Ecto neural progenitor cell (in vitro differentiated cells): ENCODE measurements around the gene GALNT1.

Experiments
- DNase-seq: peaks from one replicate; pipeline ENCODE4 v3.0.0-alpha.2; 2018; ENCODE audit warnings: low spot score

Gene GALNT1

DNA sequence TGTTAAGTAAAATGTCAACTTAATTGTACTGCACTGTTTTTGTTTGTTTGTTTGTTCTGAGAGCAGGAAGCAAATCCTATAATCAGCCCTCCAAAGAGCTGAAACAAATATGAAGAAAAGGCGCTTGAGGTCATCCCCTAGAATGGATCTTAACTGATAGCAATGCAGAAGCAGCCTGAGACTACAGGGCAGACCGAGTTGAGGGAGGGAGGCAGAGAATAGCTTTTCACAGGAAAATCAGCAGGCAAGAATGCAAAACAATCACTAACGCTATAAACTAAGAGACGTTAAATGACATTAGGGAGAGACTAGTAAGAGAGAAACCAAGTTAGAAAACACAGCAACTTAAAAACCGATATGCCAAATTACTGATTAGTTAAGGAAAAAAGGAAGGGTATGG is 37.2 kb downstream of the GALNT1 start:
- DNase-seq, result no peak

DNA sequence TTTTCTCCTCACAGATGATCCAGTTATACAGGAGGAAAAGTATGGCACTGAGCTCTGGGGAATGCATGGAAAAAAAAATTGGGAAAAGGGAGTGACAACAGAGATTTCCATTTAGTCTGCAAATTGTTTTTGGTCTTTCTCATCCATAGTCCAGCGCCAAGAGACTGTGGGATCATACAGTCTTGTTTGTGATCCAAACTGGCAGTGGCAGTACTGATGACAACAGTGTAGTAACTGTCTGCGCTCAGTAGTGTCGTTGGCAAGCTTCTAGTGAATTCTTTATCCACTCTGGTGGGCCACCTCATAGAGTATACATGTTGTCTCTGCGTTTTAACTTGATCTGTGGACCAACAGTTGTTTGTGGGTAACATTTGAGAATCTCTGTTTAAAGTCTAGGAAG is 37.9 kb downstream of the GALNT1 start:
- no peak for DNase-seq

DNA sequence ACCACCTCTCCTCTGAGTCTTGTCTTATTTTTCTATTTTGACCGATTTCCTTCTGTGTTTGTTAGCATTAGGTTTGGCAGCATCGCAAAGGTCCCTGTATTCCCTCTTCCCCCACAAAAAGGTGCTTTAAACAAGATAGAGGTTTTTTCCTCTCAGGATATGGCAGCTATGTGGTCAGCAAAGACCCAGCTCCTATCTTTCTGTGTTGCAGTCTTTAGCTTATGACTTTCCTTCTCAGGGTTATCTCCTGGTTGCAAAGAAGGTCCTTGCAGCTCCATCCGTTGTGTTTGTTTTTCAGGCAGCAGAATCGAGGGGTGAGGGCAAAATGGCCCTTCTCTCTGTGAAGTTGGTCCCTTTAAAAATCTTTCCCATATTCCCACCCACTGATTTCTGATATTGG is 38.4 kb downstream of the GALNT1 start:
- DNase-seq, result no peak

DNA sequence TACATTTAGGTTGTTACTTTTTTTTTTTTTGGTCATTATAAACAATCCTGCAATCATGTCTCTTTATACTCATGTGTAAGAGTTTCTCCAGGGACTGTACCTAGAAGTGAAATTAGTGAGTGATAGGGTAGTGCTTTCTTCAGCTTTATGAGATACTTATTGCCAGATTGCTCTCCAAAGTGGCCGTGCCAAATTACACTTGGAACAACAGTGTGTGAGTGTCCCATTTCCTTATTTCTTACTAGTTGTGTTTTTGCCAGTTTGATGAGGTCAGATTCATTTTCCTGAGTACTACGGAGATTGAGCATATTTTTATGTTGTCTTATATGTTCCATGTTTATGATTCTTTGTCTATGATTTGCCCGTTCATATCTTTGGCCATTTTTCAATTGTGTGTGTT is 39.2 kb downstream of the GALNT1 start:
- DNase-seq, result no peak

DNA sequence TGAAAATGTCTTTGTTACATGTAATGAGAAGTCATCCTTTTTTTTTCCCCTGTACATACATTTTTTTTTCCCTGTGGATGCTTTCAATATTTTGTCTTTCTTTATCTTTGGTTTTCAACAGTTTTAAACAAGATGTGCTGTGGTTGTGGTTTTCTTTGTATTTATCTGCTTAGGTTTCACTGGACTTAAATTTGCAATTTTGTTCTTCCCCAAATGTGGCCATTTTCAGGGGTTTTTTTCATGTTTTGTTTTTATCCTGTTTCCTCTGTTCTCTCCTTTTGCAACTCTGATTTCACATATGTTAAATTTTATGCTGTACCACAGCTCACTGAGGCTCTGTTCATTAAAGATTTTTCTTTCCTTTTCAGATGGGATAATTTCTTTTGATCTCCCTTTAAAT is 41.7 kb downstream of the GALNT1 start:
- DNase-seq, result no peak

DNA sequence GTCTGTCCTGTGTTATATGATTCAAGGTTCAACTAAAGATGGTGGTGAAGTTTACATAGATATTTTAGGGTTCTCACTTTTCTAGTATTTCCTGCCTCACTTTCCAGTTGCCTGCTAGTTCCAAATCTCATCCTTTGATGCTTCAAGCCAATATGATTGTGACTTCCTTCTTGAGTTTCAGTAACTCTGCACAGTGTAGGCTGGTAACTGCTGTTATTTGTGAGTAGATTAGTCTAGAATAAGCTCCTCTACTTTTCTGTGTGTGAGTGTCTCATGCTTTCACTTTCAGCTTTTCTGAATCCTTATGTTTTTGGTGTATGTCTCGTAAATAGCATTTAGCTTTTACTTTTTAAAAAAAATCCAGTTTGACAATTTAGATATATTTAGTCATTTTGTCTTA is 42.6 kb downstream of the GALNT1 start:
- no peak for DNase-seq

DNA sequence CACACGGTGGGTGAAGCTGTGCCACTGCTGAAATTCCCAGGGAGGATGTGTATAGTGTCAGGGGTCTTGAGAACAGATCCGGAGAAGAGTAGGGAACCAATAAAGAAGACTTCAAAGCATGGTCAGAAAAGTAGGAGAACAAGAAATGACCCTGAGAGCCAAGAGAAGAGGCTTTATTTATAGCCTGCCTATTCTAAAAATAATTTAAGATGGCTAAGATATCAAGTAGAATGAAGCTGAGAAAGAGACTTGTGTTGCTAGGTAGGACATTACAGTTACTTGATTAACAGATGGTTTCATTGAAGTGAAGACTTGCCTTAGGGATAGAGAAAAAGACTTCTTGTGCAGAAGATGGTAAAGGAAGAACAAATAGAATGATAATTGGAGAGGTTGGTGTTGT is 43.7 kb downstream of the GALNT1 start:
- DNase-seq, result no peak

DNA sequence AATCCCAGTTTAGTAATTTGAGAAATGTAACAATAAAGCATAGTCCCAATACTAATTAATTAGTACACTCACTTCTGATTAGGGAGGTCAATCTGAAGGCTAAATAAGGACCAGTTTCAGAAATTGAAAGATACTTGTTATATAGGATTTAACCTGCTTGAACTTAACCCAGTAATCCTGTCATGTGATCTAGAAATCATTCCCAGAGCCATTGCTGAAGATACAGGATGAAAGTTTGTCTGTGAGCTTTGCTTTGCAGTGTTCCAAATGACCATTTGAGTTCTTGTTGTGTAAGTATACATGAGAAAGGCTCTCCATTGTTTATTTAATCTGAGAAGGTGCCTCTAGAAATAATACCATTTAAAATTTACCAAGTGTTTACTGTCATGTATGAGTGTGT is 52.2 kb downstream of the GALNT1 start:
- DNase-seq, result no peak

DNA sequence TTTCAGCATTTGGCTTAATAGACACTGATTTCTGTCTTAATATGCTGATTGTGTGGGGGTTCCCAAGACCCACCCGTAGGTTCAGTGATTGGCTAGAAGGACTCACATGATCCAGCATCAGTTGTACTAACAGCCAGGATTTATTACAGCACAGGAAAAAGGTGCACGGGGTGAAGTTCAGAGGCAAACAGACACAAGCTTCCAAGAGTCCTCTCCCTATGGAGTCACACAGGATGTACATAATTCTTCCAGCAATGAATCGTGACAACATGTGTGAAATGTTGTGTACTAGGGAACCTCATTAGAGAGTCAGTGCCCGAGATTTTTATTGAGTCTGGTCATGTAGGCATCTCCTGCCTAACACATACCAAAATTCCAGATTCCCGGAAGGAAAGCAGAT is 52.8 kb downstream of the GALNT1 start:
- no peak for DNase-seq

DNA sequence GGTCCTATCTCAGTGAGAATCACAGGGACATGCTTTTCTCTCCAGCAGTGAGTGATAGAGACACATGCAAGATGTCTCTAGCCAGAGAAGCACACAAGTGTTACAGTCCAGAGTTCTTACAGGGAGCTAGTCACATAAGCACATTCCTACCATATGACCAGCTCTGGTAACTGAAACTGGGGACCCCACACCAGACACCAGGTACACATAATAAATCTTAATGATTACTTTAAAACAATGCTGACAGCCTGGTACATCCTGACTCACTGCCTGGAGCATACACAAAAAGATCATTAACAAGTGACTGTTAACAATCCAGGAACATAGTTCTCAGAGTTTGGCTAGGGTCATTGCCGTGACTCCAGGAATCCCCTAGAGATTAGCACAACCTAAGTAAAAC is 53.6 kb downstream of the GALNT1 start:
- no peak for DNase-seq

DNA sequence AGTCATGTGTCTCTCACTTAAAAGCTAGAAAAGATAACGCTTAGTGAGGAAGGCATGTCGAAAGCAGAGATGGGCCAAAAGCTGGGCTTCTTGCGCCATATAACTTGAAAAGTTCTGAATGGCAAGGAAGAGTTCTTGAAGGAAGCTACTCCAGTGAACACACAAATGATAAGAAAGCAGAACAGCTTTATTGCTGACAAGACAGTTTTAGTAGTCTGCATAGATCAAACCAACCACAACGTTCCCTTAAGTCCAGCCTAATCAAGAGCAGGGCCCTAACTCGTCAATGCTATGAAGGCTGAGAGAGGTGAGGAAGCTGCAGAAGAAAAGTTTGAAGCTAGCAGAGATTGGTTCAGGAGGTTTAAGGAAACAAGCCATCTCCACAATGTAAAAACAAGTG is 55.7 kb downstream of the GALNT1 start:
- no peak for DNase-seq

DNA sequence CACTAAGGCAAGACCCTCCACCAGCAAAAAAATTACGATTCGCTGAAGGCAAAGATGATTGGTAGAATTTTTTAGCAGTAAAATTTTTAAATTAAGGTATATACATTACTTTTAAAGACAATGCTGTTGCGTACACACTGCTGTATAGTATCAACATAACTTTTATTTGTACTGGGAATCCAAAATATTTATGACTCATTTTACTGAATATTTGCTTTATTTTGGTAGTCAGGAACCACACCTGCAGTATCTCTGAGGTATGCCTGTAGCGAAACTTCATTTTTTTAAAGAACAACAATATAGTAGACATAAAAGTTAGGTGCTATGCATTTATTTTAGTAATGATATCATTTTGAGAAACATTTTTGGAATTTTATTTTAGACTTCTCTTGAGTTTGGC is 57.8 kb downstream of the GALNT1 start:
- DNase-seq, result no peak

DNA sequence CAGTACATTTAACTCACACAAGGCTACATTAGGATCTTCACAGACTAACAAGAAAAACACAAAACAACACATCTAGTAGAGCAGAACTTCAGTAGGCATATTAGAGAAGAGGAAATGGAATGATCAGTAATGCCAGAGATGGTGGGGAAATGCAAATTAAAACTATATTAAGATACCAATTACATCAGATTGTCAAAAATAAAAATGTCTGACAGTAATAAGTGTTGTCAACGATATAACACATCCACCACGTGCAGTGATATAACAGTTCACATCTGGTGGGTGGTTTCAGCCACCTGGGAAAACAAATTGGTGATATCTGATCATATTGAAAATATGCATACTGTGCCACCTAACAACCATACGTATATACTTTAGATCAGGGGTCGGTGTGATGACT is 59.9 kb downstream of the GALNT1 start:
- no peak for DNase-seq

DNA sequence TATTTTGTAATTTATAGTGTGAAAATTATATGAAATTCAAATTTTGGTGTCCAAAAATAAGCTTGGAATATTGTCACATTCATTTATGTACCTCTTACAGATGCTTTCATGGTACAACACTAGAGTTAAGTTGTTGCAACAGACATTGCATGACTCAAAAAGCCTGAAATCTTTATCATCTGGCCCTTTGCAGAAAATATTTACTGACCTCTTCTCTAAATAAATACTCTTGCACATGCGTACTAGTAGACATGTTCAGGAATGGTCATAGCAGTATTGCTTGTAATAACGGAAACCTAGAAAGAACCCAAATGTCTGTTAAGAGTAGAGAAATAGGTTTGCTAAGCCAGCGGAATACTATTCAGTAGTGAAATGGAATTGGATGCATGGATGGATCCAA is 60.4 kb downstream of the GALNT1 start:
- DNase-seq, result no peak

DNA sequence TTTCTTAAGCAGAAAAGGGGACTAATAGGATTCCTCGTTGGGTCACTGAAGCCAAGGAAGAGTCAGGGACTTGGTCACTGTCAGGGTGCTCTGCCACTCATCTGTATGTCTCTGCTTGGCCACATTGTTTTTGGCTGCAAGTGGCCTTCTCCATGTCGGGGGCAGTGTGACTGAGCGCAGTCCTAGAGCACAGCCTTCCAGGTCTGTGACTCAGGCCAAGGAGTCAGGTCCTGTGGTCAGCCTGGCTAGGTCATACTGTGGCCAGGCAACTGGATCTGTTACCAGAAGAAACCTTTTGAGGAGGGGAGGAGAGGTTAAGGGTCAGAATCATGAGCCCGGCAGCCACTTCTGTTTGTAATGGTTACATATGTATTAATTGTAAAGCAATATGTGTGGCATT is 61.3 kb downstream of the GALNT1 start:
- DNase-seq, result no peak

DNA sequence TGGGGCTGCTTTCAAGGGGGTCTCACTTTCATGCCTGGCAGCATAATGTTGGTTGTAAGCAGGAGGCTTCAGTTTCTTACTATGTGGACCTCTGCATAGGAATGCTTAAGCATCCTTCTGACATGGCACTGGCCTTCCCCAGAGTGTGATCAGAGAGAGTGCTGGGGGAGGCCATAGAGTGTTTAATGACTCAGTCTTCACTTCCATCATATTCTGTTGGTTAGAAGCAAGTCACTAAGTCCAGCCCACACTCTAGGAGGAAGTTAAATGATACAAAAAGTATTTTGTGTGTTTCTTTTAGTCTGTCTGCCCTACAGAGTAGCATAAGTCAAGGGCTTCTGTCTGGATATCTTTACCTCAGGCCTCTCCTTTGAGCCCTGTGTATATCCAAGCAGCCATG is 64.9 kb downstream of the GALNT1 start:
- no peak for DNase-seq

DNA sequence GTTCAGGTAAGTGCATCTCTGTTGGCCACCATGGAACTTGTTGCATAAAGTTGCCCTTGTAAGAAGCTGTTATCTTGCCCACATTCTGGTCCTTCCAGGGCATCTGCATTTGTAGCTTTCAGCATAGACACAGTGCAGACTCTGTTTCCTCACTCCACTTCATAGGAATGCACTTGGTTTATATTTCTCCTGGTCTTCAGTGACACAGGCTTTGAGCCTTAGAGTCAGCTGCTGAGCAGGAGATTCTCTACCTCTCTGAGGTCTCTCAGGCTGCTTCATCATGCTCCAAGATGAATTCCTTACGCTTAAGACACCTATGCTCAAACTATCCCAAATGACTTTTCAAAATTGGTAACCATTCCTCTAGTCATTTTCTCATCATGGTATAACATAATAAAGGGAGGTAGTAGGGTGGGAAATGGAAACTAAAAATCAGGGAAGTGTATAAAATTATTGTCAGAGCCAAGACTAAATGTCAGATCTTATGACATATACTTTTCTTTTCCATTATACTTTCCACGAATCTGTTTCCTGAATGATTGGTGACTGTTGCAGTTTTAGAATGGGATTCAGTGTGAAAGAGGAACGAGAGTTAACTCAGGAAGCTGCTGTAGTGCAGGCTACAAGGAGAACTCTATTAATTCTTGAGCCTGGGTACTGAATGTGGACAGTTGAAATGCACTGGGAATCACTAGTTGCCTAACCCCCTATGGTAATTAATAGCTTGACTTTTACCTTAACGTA is 72.0 kb downstream of the GALNT1 start:
- no peak for DNase-seq

DNA sequence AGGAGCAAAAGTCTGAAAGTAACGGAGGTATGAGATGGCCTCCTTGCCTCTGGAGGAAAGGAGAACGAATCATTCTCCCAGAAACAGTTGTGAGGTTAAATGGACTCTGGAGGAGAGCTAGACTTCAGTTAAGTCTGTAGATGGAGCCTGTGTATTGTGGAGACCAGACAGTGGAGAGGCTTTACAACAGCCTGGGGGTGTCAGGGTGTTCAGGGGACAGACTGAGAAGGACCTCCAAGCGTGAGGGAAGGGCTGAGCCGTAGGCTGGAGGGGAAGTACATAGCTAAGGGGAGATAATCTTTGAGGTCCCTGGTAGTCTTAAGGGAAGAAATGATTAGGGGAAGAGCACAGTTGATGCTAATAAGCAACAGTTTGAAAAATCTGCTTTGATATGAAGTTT is 76.6 kb downstream of the GALNT1 start:
- DNase-seq, result no peak

DNA sequence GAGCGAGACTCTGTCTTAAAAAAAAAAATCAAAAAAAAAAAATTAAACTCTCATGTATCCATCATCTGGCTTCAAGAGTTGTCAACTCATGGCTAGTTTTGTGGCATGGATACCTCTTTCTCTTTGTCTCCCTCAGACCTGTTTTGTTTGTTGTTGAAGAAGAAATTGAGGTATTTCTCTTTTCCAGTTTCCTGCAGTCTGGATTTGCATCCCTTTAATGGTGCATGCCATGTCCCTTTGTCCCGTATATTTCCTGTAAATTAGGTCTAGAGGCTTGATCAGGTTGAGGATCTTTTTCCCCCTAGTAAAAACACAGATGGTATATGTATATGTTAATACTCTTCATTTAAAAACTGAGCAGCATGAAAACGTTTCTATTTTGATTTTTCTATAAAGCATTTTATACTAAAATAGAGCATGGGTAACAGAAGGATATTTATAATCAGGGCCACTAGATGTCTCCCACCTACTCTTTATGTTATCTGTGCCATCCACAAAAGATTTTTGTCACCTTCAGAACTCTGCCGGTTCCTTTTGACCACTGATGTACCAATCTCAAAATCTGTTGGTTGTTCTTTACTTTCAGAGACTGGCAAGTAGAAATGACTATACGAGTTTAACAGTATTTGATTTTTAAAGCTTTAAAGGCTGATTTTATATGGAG is 80.1 kb downstream of the GALNT1 start:
- DNase-seq, result no peak

DNA sequence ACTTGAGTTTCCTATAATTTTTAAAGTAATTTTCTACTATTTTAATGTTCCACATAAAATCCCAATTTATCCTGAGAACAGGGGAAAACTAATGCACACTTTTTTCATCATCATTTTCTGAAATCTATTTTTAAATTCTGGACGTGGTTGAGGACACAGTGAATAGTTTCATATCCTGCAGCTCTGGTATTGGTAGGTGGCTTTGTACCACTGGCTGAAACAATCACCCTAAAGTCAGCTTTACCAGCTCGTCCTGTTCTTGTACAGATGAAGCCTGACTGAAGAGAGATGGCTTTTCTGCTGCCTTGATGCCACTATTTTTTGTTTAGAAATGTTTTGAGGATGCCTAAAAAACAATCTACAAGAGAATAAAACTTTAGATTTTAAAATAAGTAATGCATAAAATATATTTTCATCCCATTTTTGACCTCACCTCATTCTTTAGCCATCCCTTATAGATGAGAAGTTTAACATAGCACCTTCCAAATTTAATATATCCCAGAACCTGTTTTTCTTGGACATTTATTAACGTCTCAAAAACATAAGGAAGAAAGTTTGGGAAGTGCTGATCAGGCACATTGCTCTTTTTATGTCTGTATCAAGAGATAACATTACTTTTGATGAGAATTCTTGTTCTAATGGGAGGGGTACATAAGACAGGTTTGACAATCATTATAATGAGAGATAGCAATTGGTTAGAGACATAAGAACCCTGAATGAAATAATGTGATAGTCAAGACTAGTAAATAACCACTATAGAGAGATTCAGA is 80.9 kb downstream of the GALNT1 start:
- no peak for DNase-seq

DNA sequence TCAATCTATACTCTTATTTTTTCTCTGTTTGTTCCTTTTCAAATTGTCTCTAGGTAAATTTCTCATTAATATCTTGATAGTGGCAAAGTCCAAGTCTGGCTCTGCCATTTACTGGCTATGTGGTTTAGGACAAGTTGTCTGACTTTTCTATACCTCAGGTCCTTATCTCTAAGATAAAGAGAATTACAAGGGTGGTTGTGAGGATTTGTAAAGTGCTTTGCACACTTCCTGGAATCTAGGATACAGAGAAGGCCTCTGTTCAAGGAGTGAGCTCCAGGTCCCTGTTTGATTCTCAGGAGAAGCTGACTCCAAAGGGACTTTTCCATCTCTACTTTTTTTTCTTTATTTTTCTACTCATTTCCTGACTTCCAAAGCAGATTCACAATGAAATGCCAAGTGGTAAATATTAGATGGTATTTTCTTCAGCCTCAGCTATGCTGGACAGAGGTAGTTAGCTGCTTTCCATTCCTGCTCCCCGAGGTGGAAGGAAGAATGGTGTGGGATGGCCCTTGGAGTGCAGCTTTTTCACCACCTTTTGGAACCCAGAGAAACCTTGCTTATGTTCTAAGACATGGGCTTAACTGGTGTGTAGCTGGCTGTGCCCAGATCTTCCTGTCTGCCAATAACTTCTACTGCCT is 90.5 kb downstream of the GALNT1 start:
- DNase-seq, result no peak

DNA sequence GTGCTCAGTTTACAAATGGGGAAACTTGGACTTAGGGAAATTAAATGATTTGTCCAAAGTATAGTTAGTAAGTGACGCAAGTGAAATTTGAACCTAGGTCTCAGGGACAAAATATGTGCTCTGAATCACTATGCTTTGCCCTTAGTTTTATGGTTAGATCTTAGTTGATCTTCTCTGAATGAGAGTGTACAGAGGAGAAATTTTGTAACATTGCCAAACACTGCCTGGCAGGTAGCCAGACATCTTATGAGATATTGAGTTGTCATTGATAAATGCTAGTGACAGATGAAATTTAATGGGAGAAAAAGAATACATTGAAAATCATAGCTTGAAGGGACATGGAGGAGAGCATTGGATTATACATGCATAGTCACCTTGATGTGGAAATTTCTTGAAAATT is 91.4 kb downstream of the GALNT1 start:
- DNase-seq, result no peak

DNA sequence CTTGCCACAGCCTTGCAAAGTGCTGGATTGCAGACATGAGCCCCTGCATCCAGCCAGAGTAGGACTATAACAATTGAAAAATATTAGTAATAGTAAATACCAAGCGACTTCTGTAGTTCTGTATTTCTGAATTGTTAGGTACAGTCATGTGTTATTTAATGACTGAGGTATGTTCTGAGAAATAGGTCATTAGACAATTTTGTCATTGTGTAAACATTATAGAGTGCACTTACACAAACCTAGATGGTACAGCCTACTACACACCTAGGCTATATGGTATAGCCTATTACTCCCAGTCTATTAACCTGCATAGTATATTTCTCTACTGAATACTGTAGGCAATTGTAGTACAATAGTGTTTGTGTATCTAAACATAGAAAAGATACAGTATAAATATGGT is 92.1 kb downstream of the GALNT1 start:
- DNase-seq, result no peak
